HepG2 (cell line): ENCODE data around the gene LINGO3. TPM values are rescaled to one million over a fixed set of nuclear protein-coding genes. Genes with fewer than 3 reads are reported as not detected.
A peak's percentile ranks its signal among the peaks of the same experiment; 100 is the strongest.

Experiments used
- ADNP ChIP-seq: sonication (generic); formaldehyde crosslinking; IDR thresholded peaks from 2 replicates; pipeline ENCODE4 v1.4.0; 2020; ENCODE audit warnings: missing genetic modification reagents
- AGO2 ChIP-seq: fragments of 200-400 bp; formaldehyde crosslinking; optimal IDR thresholded peaks from 2 replicates; pipeline ENCODE3; 2017; ENCODE audit warnings: mild to moderate bottlenecking, low read depth, low read length, moderate library complexity
- ATF7-NPFF ChIP-seq: sonication (generic); formaldehyde crosslinking; IDR thresholded peaks from 2 replicates; pipeline ENCODE4 v1.8.1; 2023; ENCODE audit warnings: mild to moderate bottlenecking, low read depth, missing genetic modification reagents, moderate library complexity
- BCLAF1 ChIP-seq: fragments of 450-650 bp; IDR thresholded peaks from 2 replicates; pipeline ENCODE4 v1.6.1; 2017; ENCODE audit warnings: mild to moderate bottlenecking
- ELK4 ChIP-seq: sonication (generic); formaldehyde crosslinking; IDR thresholded peaks from 2 replicates; pipeline ENCODE4 v1.9.0; 2021; ENCODE audit warnings: missing genetic modification reagents, borderline replicate concordance
- GATA4 ChIP-seq: sonication (generic); IDR thresholded peaks from 2 replicates; pipeline ENCODE4 v1.6.1; 2016; ENCODE audit warnings: antibody characterized with exemption, low read depth, borderline replicate concordance
- JUND ChIP-seq: sonication (generic); formaldehyde crosslinking; IDR thresholded peaks from 2 replicates; pipeline ENCODE4 v1.8.0; 2022; ENCODE audit warnings: mild to moderate bottlenecking, missing genetic modification reagents
- MAFF ChIP-seq: IDR thresholded peaks from 2 replicates; pipeline ENCODE4 v1.6.1; 2011; ENCODE audit warnings: low read depth, low read length, improper control_type of control experiment
- PAF1 ChIP-seq: IDR thresholded peaks from 2 replicates; pipeline ENCODE4 v1.6.1; 2016; ENCODE audit warnings: missing genetic modification reagents, missing compliant biosample characterization
- ZKSCAN1 ChIP-seq: fragments of 150-350 bp; IDR thresholded peaks from 2 replicates; pipeline ENCODE4 v1.6.1; 2014; ENCODE audit warnings: low read length
- ZNF274 ChIP-seq: sonication (generic); formaldehyde crosslinking; IDR thresholded peaks from 2 replicates; pipeline ENCODE4 v1.5.1; 2020; ENCODE audit warnings: mild to moderate bottlenecking, missing genetic modification reagents
- ZNF317 ChIP-seq: sonication (generic); formaldehyde crosslinking; IDR thresholded peaks from 2 replicates; pipeline ENCODE4 v1.5.0; 2020; ENCODE audit warnings: mild to moderate bottlenecking, missing genetic modification reagents
- ZNF530 ChIP-seq: sonication (generic); formaldehyde crosslinking; IDR thresholded peaks from 2 replicates; pipeline ENCODE4 v1.5.0; 2020; ENCODE audit warnings: low read depth, mild to moderate bottlenecking, missing genetic modification reagents
- ZNF652 ChIP-seq: IDR thresholded peaks from 2 replicates; pipeline ENCODE4 v1.6.1; 2016; ENCODE audit warnings: low read depth, borderline replicate concordance
- ZNF720 ChIP-seq: sonication (generic); formaldehyde crosslinking; IDR thresholded peaks from 2 replicates; pipeline ENCODE4 v1.4.0; 2020; ENCODE audit warnings: missing genetic modification reagents
- polyA plus RNA-seq, 8 experiments: library from polyadenylated mRNA; depleted of rRNA in 3 of 8; stranded (reverse) in 7 of 8; unstranded in 1 of 8; fragments of >200 nt; fragmentation: Illumina TruSeq in 4 of 8; extraction: Trizol in 4 of 8; gene quantifications; 2 replicates each; pipeline versions ENCODE4 v1.2.1 to v1.2.3, GENCODE V29; 2011 to 2016; ENCODE audit warnings: low read depth in 4 of 8, missing spikeins in 1 of 8, mixed read lengths in 1 of 8; ENCODE audit not compliant: insufficient read depth in 1 of 8
- total RNA-seq, 5 experiments: library from RNA; depleted of rRNA; stranded (reverse); fragments of >200 nt; fragmentation: Illumina TruSeq; extraction: Trizol; gene quantifications; 2 replicates each; pipeline ENCODE4 v1.2.3, GENCODE V29; 2016; ENCODE audit warnings: low read depth in 1 of 5
- TF ChIP-seq, protein P1 (sequence below): sonication (generic); formaldehyde crosslinking; IDR thresholded peaks from 2 replicates; pipeline ENCODE4 v1.8.1; 2023; ENCODE audit warnings: missing genetic modification reagents, inconsistent platforms, borderline replicate concordance
- TF ChIP-seq, protein P2 (sequence below): sonication (generic); formaldehyde crosslinking; IDR thresholded peaks from 2 replicates; pipeline ENCODE4; 2020; ENCODE audit warnings: missing genetic modification reagents, mild to moderate bottlenecking, borderline replicate concordance

LINGO3 gene
- total and polyA plus RNA-seq, 2 of the 13 experiments (the other 11 are each of a cell fraction or from before 2014, with no cell fraction given) = not detected

DNA sequence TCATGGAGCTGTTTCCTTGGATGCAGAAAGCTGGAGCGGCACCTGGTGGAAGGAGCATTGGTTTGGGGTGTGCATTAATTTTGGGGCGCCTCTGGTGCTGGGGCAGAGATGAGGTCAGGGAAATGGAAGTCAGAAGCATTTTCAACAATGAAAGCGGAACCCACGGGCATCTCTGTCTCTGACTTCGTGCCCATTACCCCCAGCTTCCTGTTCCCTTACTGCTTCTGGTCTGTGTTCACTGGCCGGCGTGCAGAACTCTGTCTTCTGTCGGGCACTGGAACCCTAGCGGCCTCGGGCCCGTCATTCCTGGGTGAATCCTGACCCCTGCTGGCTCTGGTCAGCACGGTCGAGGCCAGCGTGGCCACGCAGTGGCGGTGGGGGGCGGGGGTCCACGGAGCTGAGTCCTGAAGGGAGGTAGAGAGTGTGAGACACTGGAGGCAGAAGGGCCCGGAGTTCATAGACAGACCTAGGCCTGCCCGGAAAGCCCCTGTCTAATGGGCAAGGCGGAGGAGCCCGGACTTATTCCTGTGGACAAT lies 7.9 kb upstream of the LINGO3 start (continued):
- TF ChIP-seq BCLAF1 (no peak), ZNF317 (peak; percentile 81; the same call in 1 of the 2 replicates), ZNF652 (CRISPR knock-in tag) (no peak), ATF7-NPFF (no peak), ADNP (no peak), ZNF274 (CRISPR knock-in tag) (0 out of 2 replicates have a peak, but pooled peaks have one; percentile 54), ZKSCAN1 (no peak), ZNF720 (CRISPR knock-in tag) (no peak), MAFF (no peak), ZNF530 (CRISPR knock-in tag) (no peak), AGO2 (no peak), PAF1 (no peak), ELK4 (CRISPR knock-in tag) (no peak), JUND (CRISPR knock-in tag) (no peak), GATA4 (no peak)
- TF ChIP-seq, protein P1, sequence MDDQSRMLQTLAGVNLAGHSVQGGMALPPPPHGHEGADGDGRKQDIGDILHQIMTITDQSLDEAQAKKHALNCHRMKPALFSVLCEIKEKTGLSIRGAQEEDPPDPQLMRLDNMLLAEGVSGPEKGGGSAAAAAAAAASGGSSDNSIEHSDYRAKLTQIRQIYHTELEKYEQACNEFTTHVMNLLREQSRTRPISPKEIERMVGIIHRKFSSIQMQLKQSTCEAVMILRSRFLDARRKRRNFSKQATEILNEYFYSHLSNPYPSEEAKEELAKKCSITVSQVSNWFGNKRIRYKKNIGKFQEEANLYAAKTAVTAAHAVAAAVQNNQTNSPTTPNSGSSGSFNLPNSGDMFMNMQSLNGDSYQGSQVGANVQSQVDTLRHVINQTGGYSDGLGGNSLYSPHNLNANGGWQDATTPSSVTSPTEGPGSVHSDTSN = no peak
- TF ChIP-seq, protein P2, sequence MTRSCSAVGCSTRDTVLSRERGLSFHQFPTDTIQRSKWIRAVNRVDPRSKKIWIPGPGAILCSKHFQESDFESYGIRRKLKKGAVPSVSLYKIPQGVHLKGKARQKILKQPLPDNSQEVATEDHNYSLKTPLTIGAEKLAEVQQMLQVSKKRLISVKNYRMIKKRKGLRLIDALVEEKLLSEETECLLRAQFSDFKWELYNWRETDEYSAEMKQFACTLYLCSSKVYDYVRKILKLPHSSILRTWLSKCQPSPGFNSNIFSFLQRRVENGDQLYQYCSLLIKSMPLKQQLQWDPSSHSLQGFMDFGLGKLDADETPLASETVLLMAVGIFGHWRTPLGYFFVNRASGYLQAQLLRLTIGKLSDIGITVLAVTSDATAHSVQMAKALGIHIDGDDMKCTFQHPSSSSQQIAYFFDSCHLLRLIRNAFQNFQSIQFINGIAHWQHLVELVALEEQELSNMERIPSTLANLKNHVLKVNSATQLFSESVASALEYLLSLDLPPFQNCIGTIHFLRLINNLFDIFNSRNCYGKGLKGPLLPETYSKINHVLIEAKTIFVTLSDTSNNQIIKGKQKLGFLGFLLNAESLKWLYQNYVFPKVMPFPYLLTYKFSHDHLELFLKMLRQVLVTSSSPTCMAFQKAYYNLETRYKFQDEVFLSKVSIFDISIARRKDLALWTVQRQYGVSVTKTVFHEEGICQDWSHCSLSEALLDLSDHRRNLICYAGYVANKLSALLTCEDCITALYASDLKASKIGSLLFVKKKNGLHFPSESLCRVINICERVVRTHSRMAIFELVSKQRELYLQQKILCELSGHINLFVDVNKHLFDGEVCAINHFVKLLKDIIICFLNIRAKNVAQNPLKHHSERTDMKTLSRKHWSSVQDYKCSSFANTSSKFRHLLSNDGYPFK = peak; percentile 73
